Ovary (tissue), 3 donors: ENCODE results near the gene CDC42EP5.

Source experiments
- EP300 ChIP-seq: sonication (generic); formaldehyde crosslinking; IDR thresholded peaks from one replicate; pipeline ENCODE4 v1.6.1; 2017; ENCODE audit warnings: antibody characterized with exemption
- POLR2A ChIP-seq: fragments of 450-650 bp; IDR thresholded peaks from one replicate; pipeline ENCODE4 v1.6.1; 2017; ENCODE audit warnings: antibody characterized with exemption, mild to moderate bottlenecking, moderate library complexity
- TF ChIP-seq, protein P1 (sequence below), 3 donors: fragments of 450-650 bp in 2 of 3; fragments of 200-600 bp in 1 of 3; IDR thresholded peaks; one replicate each; pipeline versions ENCODE4 v1.5.1 to v1.8.0; 2016 to 2022; ENCODE audit warnings: antibody characterized with exemption in 3 of 3, mild to moderate bottlenecking in 1 of 3
- donor health status: DM: no; HTN: no; CAD: no.

DNA sequence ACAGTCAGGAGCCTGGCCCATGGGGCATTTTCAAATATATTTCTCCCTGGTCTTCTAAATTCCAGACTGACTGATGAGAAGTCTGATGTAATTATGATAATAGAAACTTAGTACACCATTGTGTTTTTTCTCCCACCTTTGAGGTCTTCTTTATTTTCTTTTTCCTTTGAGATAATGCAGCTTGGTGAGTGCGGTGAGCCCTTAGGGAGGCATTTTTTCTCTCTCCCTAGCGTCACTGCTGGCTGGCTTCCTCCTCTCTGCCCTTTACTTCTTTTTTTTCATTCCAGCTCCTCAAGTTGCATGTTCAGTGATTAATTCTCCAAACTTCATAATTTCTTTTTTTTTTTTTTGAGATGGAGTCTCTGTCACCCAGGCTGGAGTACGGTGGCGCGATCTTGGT lies 12.8 kb upstream of the CDC42EP5 start:
- TF ChIP-seq, protein P1, sequence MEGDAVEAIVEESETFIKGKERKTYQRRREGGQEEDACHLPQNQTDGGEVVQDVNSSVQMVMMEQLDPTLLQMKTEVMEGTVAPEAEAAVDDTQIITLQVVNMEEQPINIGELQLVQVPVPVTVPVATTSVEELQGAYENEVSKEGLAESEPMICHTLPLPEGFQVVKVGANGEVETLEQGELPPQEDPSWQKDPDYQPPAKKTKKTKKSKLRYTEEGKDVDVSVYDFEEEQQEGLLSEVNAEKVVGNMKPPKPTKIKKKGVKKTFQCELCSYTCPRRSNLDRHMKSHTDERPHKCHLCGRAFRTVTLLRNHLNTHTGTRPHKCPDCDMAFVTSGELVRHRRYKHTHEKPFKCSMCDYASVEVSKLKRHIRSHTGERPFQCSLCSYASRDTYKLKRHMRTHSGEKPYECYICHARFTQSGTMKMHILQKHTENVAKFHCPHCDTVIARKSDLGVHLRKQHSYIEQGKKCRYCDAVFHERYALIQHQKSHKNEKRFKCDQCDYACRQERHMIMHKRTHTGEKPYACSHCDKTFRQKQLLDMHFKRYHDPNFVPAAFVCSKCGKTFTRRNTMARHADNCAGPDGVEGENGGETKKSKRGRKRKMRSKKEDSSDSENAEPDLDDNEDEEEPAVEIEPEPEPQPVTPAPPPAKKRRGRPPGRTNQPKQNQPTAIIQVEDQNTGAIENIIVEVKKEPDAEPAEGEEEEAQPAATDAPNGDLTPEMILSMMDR (IDR thresholded peaks at IDR 0.05) = no peak
- TF ChIP-seq EP300 = no peak
- no peak for TF ChIP-seq POLR2A
